ENCODE results near the gene RAP1A. TPM values are rescaled to one million over a fixed set of nuclear protein-coding genes. Genes with fewer than 3 reads are reported as not detected.

The RAP1A gene
- total RNA-seq, 1 experiment from 2014 or later, result 26.7 TPM

DNA sequence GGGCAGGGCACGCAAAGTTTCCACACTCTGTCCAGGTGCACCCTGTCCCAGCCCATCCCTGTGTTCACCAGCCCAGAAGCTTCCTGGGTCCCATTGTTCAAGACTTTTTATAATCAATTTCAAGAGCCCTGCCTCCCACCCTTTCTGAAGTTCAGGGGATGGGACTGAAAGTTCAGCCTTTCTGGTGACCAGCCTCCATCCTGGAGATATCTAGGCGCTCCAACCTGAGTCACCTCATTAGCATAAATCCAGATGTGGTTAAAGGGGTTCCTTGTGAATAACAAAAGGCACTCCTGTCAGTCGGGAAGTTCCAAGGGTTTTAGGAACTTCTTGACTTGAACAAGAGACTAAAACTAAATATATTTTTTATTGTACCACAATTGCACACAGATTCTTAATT lies 48.4 kb upstream of the RAP1A start:
- Histone ChIP-seq H2BK120ac (ENCODE audit: low read depth, low read length, poor library complexity, severe bottlenecking) (no peak overlapping the region), H3K79me2 (ENCODE audit: insufficient read depth, low read length) (no peaks in the 10 kb centered on the region), H4K5ac (ENCODE audit: insufficient read length, low read depth, low read length) (no peak overlapping the region), H3T11ph (ENCODE audit: low read length) (no peak overlapping the region), H3K23ac (ENCODE audit: insufficient read length, low read depth, low read length) (no peak overlapping the region), H2BK12ac (ENCODE audit: insufficient read length, low read depth, low read length) (no peak overlapping the region), H3K27ac (ENCODE audit: insufficient read length, low read depth, low read length) (no peak overlapping the region), H3K4me1 (ENCODE audit: insufficient read depth, low read length) (peaks cover 3% of the 10 kb centered on the region; the same call in 1 of the 2 replicates), H3K9me3 (ENCODE audit: control insufficient read depth, low read depth, low read length) (no peaks in the 10 kb centered on the region), H3K79me1 (ENCODE audit: insufficient read depth, low read depth, low read length, poor library complexity, severe bottlenecking) (no peaks in the 10 kb centered on the region), H2AFZ (ENCODE audit: low read length) (no peak overlapping the region), H3K18ac (ENCODE audit: insufficient read length, low read depth, low read length) (no peak overlapping the region), H3K9ac (ENCODE audit: extremely low read depth, insufficient read length, low read length) (no peak overlapping the region), H4K8ac (replicated peaks; ENCODE audit: insufficient read length, low read depth, low read length) (no peak overlapping the region), H3K4me2 (ENCODE audit: insufficient read depth, insufficient read length, low read length) (no peak overlapping the region), H3K4ac (ENCODE audit: low read depth, low read length) (no peak overlapping the region), H4K91ac (ENCODE audit: insufficient read length, low read depth, low read length) (no peak overlapping the region), H2BK20ac (ENCODE audit: low read depth, low read length, poor library complexity, severe bottlenecking) (no peak overlapping the region), H4K20me1 (ENCODE audit: control insufficient read depth, insufficient read depth, insufficient read length) (no peaks in the 10 kb centered on the region), H3K14ac (ENCODE audit: insufficient read depth, low read length) (no peak overlapping the region), H2AK5ac (ENCODE audit: insufficient read length, low read length) (no peak overlapping the region), H2BK5ac (ENCODE audit: insufficient read length, low read length) (no peak overlapping the region), H3K23me2 (ENCODE audit: insufficient read length, low read depth, low read length, poor library complexity, severe bottlenecking) (no peaks in the 10 kb centered on the region), H2BK15ac (ENCODE audit: low read depth, low read length) (no peak overlapping the region), H3K56ac (ENCODE audit: insufficient read length, low read depth, low read length) (no peak overlapping the region), H3K27me3 (ENCODE audit: insufficient read depth, low read length) (no peaks in the 10 kb centered on the region)
- TF ChIP-seq, protein P1, sequence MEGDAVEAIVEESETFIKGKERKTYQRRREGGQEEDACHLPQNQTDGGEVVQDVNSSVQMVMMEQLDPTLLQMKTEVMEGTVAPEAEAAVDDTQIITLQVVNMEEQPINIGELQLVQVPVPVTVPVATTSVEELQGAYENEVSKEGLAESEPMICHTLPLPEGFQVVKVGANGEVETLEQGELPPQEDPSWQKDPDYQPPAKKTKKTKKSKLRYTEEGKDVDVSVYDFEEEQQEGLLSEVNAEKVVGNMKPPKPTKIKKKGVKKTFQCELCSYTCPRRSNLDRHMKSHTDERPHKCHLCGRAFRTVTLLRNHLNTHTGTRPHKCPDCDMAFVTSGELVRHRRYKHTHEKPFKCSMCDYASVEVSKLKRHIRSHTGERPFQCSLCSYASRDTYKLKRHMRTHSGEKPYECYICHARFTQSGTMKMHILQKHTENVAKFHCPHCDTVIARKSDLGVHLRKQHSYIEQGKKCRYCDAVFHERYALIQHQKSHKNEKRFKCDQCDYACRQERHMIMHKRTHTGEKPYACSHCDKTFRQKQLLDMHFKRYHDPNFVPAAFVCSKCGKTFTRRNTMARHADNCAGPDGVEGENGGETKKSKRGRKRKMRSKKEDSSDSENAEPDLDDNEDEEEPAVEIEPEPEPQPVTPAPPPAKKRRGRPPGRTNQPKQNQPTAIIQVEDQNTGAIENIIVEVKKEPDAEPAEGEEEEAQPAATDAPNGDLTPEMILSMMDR (conservative IDR thresholded peaks at IDR 0.05), result no peak
- Mint-ChIP-seq H3K4me1 (peaks cover 21 to 25% of the 10 kb centered on the region in 2 experiments), H3K9me3 (no peaks in the 10 kb centered on the region), H3K36me3 (ENCODE audit: insufficient read depth in 1 of 3, low read depth in 3 of 3) (no peaks in the 10 kb centered on the region), H3K27me3 (ENCODE audit: low read depth) (no peaks in the 10 kb centered on the region; the same call in 1 of the 2 replicates), H3K4me3 (no peak overlapping the region), H3K27ac (no peak overlapping the region)
- no peak for DNase-seq
- WGBS (ENCODE audit: extremely low coverage, insufficient read length, low lambda C conversion rate), result no CpG with 5 or more reads among the region's 3 CpGs
